ENCODE results near the gene MEIS3.

MEIS3 gene

GRCh38 chr19:47373246-47374240 is 45.8 kb downstream of the MEIS3 start:
- TF ChIP-seq CTCF (IDR thresholded peaks at IDR 0.05), result no peak

GRCh38 chr19:47372603-47373002 is 46.7 kb downstream of the MEIS3 start:
- TF ChIP-seq CTCF (IDR thresholded peaks at IDR 0.05), result no peak

- TF ChIP-seq CTCF (IDR thresholded peaks at IDR 0.05), result no peak
Observed at GRCh38 chr19:47371261-47371660, 48.1 kb downstream of the MEIS3 start.

- no peak for TF ChIP-seq CTCF (IDR thresholded peaks at IDR 0.05)
Observed at GRCh38 chr19:47370045-47370611, 49.2 kb downstream of the MEIS3 start.

GRCh38 chr19:47363758-47364531 is 55.4 kb downstream of the MEIS3 start:
- no peak for TF ChIP-seq CTCF (IDR thresholded peaks at IDR 0.05)

- no peak for TF ChIP-seq CTCF (IDR thresholded peaks at IDR 0.05)
Observed at GRCh38 chr19:47362321-47362720, 57.0 kb downstream of the MEIS3 start.

- TF ChIP-seq CTCF (IDR thresholded peaks at IDR 0.05), result no peak
Observed at GRCh38 chr19:47358936-47359335, 60.4 kb downstream of the MEIS3 start.
